Neural crest cell (in vitro differentiated cells): ENCODE results near the gene ZFAND5. TPM values are rescaled to one million over a fixed set of nuclear protein-coding genes. Genes with fewer than 3 reads are reported as not detected.

Experiments used
- DNase-seq: peaks from one replicate; pipeline ENCODE4 v3.0.0; 2021; ENCODE audit warnings: low read depth, mixed read lengths, low spot score
- H3K27ac Mint-ChIP-seq: one replicate; pipeline ENCODE4 v1.8.0; 2021; ENCODE audit warnings: mild to moderate bottlenecking, mixed read lengths; ENCODE audit not compliant: unreplicated experiment
- H3K27me3 Mint-ChIP-seq: 2 replicates; pipeline ENCODE4 v1.8.0; 2021; ENCODE audit warnings: low read depth, mild to moderate bottlenecking, mixed read lengths
- H3K36me3 Mint-ChIP-seq: 2 replicates; pipeline ENCODE4 v1.8.0; 2021; ENCODE audit warnings: low read depth, mild to moderate bottlenecking, mixed read lengths
- H3K4me1 Mint-ChIP-seq: 2 replicates; pipeline ENCODE4 v1.8.0; 2021; ENCODE audit warnings: mixed read lengths
- H3K4me3 Mint-ChIP-seq: one replicate; pipeline ENCODE4 v1.8.0; 2021; ENCODE audit warnings: mild to moderate bottlenecking, mixed read lengths
- H3K9me3 Mint-ChIP-seq: 2 replicates; pipeline ENCODE4 v1.8.0; 2021; ENCODE audit warnings: mixed read lengths
- total RNA-seq: library from RNA; stranded (reverse); gene quantifications from 2 replicates; pipeline ENCODE4 v1.2.1, GENCODE V29; 2021
- TF ChIP-seq, protein P1 (sequence below): fragments of 200-600 bp; sonication (generic); conservative IDR thresholded peaks from 2 replicates; pipeline ENCODE4 v1.5.0; 2021; ENCODE audit warnings: antibody characterized with exemption, mild to moderate bottlenecking

Gene ZFAND5
- total RNA-seq, 1 donor from 2014 or later: 201 TPM

DNA sequence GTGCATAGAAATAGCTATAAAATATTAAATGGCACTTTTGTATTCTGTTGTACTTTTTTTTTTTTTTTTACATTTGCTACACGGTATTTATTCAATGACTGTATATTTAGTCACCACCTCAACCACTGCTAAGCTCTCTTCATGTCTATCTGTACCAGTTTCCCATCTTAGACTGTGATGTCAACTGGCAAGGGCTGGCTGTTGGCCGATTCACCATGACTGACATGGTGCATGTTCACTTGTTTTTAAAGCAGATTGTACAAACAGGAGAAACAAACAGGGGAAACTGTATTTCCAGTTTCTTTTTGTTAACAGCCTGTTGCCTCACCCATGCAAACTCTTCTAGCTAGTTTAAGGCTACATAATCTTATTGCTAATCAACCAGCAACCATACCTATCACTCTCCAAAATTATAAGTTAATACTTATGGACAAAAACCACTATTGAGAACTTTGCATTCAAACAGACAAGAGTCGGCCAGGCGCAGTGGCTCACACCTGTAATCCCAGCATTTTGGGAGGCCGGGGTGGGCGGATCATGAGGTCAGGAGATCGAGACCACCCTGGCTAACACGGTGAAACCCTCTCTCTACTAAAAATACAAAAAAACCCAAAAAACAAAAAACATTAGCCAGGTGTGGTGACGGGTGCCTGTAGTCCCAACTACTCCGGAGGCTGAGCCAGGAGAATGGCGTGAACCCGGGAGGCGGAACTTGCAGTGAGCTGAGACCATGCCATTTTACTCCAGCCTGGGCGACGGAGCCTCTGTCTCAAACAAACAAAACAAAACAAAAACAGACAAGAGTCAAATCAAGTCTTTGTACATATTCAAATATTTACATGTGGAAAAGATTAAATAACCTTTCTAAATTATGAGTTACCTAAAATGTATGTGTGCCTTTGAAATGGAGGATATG is 13.2 kb downstream of the ZFAND5 start:
- H3K9me3 Mint-ChIP-seq: no peaks in the 10 kb centered on the region
- peaks cover 24% of the 10 kb centered on the region for H3K36me3 Mint-ChIP-seq
- H3K27me3 Mint-ChIP-seq: no peaks in the 10 kb centered on the region
- H3K4me3 Mint-ChIP-seq: no peak overlapping the region
- no peak overlapping the region for H3K27ac Mint-ChIP-seq
- peaks cover 15% of the 10 kb centered on the region for H3K4me1 Mint-ChIP-seq
- DNase-seq: no peak
- TF ChIP-seq, protein P1, sequence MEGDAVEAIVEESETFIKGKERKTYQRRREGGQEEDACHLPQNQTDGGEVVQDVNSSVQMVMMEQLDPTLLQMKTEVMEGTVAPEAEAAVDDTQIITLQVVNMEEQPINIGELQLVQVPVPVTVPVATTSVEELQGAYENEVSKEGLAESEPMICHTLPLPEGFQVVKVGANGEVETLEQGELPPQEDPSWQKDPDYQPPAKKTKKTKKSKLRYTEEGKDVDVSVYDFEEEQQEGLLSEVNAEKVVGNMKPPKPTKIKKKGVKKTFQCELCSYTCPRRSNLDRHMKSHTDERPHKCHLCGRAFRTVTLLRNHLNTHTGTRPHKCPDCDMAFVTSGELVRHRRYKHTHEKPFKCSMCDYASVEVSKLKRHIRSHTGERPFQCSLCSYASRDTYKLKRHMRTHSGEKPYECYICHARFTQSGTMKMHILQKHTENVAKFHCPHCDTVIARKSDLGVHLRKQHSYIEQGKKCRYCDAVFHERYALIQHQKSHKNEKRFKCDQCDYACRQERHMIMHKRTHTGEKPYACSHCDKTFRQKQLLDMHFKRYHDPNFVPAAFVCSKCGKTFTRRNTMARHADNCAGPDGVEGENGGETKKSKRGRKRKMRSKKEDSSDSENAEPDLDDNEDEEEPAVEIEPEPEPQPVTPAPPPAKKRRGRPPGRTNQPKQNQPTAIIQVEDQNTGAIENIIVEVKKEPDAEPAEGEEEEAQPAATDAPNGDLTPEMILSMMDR: no peak

DNA sequence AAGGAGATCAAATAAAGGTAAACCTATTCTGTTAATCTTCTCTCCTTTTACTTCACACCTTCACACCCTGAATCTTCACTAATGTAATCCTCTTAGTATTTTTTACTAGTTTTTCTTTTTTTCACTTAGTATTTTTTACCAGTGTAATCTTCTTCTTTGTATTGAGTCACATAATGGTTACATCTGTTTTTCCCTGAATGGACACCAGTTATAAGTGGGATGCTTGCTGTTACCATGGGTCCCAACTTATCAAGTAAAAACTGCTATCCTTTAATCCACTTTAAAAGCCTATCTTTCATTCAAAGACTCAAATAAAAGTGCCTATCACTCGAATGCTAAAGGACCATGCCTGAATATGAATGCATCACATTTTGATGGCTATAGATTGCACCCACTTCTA is 15.1 kb downstream of the ZFAND5 start:
- Mint-ChIP-seq H3K36me3 (peaks cover 11% of the 10 kb centered on the region), H3K27ac (no peak overlapping the region), H3K27me3 (no peaks in the 10 kb centered on the region), H3K4me1 (peaks cover 8% of the 10 kb centered on the region), H3K4me3 (no peak overlapping the region), H3K9me3 (peaks cover 6% of the 10 kb centered on the region)
- no peak for DNase-seq
- TF ChIP-seq, protein P1: no peak

DNA sequence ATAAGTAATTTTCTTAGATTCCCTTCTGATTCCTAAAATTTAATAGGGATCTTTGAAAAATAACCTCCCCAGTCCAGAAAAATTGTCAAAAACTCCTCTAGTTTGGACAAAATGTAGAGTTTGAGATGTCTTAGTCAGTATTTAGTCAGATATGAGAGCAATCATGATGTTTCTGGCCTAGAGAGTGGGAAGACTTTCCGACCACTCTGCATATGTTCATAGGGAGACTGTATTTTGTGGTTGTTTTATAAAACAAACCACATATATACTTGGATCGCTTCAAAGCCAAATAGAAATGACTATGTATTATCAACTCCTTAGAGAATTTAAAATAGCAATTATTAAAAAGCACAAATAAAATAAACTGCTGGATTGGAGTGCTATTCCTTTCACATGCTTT is 15.8 kb downstream of the ZFAND5 start:
- Mint-ChIP-seq H3K4me3 (no peak overlapping the region), H3K4me1 (peaks cover 8% of the 10 kb centered on the region), H3K27me3 (no peaks in the 10 kb centered on the region), H3K9me3 (peaks cover 6% of the 10 kb centered on the region), H3K27ac (no peak overlapping the region), H3K36me3 (peaks cover 7% of the 10 kb centered on the region)
- DNase-seq: no peak
- TF ChIP-seq, protein P1: no peak

DNA sequence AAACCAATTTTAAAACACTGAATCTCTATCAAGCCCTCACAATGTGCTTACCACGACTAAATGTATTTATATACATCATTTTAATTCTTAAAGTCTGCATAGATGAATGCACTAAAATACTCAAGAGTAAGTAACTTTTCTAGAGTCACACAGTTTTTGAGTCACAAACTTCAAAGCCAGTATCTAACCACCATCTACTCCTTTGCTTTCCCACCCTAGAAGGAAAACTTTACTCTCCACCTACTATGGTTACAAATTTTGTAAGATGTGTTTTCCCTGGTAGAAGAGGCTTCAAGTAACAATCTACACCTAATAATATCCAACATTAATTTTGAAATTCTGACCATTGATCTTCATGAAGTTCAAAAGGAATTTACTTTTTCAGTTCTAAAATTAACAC is 18.7 kb downstream of the ZFAND5 start:
- TF ChIP-seq, protein P1: no peak
- Mint-ChIP-seq H3K27me3 (no peaks in the 10 kb centered on the region), H3K27ac (no peak overlapping the region), H3K4me3 (no peak overlapping the region), H3K36me3 (no peaks in the 10 kb centered on the region), H3K4me1 (peaks cover 8% of the 10 kb centered on the region), H3K9me3 (peaks cover 6% of the 10 kb centered on the region)
- DNase-seq: no peak

DNA sequence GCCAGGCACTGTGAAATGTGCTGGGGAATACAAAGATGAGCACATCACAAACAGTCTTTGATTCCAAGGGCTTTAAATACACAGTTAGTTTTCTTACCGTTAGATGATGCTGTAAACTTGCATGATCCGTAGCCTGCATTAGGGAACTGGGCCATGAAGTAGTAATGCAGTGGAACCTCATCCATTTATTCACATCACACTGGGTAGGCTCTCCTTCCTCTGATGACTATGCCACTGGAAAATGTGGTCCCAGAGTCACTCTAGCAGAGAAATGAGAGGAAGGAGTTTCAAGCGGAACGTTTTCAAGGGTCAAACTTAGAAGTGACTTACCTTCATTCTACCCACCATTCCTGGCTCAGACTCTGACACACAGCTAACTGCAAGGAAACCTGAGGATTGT is 26.4 kb downstream of the ZFAND5 start:
- TF ChIP-seq, protein P1: no peak
- H3K4me3 Mint-ChIP-seq: no peak overlapping the region
- H3K27ac Mint-ChIP-seq: no peak overlapping the region
- no peaks in the 10 kb centered on the region for H3K27me3 Mint-ChIP-seq
- H3K9me3 Mint-ChIP-seq: no peaks in the 10 kb centered on the region
- no peaks in the 10 kb centered on the region for H3K36me3 Mint-ChIP-seq
- H3K4me1 Mint-ChIP-seq: no peaks in the 10 kb centered on the region
- DNase-seq: no peak
